NOMO-1 (cell line): ENCODE results near the gene RPE65.
"Not testable (repeated sequence)": the region's sequence is repeated elsewhere in the genome, so short reads cannot be mapped to it uniquely, and the experiment has no call there.

ENCODE experiments used
- DNase-seq, 2 experiments: peaks; one replicate each; lab custom pipeline; 2025; ENCODE audit not compliant: unreplicated experiment in 2 of 2; lab: John Stamatoyannopoulos, UW

RPE65 gene

DNA sequence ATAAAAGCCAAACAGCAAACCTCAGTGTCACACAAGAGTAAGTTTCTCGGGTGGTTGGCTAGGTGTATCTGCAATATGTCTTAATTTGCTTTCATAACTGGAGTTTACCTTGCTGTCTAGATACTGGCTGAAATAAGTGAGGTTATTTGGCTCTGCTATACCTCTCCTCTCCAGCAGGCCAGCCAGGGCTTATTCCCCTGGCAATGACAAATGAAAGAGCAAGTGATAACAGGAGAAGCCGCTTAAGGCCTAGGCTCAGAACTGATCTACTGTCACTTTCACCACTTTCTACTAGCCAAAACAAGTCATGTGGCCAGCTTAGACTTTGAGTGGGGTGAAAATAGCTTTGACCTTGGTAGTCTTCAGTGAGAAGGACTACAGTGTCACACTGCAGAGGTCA is 4.8 kb upstream of the RPE65 start:
- DNase-seq: no peak

DNA sequence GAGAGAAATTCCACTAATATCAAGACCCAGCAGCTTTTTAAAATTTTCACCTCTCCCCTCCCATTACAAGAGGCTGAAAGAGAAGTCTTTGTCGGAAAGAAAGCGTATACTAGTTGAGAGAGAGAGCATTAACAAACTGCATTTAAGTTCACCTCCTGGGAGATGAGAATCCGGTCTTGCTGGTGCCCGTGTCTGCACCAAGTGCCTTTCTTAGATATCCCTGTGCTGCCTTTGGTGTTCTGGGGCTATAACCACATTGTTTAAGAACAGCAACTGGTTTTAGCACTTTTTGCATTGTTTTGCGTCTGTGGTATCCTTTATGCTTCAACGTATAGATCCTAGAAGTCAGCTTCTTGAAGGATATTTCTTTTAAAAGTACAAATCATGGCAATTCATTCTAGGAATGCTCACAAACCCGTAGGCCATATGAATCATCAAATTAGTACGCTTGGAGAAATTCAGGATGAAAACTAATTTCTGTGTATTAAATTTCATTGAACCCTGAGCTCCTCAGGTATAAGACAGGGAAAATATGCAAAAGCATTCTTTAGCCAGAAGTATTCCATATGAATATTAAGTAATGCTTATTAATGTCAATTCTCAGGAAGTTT is 3.4 kb upstream of the RPE65 start:
- no peak for DNase-seq

DNA sequence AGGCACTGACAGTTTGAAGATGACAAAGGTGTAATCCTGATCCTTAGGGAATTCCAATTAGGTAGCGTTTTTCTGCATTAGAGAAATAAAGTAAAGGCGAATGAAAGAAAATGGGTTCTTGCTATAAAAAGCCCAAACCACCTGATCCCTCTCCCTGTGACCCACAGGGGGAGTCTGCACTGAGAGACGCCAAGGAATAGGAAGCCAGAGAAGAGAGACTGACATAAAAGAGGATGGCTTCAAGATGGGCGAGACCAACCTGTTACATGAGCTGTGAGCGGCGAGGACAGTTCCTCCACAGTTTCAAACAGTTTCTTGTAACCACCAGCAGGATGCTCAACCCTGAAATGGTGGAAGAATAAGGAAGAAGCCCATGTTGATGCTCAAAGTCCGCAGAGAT is 1.4 kb downstream of the RPE65 start:
- DNase-seq: no peak

DNA sequence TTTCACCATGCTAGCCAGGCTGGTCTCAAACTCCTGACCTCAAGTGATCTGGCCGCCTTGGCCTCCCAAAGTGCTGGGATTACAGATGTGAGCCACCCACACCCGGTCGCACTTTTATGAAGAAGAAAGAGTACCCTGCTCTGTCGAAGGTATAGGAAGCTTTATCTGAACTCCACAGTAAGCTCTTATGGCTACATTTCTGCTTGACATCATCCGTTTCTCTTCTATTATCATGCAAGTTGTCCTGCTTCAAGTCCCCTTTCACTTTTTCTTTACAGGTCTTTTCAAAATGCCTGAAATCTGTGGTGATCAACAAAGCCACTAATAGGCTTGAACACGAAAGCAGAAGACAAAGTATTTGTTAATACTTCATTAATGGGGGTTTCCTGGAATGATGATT is 4.0 kb downstream of the RPE65 start:
- DNase-seq: no peak

DNA sequence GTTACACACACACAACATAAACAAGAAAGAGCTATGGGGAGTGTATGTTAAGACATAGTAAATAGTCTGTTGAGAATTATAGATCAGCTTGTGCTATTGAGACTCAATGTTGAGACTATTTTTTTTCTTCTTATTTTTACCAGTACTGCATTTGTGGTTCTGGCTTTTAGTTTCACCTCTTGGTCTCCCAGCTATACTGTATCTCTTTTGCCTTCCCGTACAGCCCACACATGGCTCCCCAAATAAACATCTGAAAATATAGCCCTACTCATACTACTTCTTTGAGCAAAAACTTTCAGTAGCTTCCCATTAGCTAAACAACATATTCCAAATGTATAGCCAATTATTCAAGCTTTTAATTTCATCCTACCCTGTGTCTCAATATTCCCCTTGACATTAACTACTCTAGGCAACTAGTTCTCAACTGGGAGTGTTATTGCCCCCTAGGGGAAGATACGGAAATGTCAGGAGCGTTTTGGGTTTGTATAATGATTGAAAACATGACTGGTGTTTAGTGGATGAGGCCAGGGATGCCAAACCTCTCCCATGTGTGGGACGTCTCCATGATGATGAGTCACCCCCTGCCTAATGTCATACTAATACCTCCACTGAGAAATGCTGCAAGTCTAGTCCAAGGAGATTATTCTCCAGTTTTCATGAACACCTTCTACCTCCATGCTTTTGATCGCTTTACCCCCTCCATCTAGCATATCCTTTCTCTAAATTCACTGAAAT is 6.8 kb downstream of the RPE65 start:
- DNase-seq: peak; percentile 3 to 37

DNA sequence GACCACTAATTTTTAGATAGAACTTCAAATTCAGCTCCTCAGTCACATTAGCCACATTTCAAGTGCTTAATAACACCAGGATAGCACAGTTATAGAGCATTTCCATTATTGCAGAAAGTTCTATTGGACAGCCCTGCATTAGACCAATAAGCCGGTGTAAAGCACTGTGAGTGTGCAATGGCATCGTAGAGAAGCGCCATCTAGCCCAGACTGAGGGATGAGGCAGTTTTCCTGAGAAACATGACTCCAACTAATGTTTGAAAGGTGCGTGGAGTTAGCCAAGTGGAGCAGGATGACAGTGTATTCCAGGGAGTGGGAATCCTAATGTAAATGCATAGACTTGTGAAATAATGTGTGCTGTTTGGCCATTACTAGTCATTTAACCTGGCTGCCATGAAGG is 7.7 kb downstream of the RPE65 start:
- no peak for DNase-seq

DNA sequence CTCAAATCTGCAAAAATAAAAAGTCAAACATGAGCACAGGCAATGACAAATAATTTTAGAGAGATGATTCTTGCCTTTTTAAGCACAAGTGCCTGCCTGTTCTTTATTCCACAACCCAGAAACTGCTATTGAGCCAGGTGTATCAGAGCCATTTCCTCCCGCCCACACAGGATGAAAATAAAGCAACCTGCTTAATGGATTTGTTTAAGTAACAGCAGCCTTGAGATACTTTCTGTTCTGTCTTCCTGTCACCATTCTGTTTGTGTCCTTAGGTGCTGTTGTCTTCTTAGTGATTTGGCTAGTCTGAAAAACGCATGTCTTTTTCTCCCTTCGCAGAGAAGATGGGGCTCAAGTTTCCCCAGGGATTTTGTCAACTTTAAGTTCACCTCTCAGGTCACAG is 11.4 kb downstream of the RPE65 start:
- DNase-seq: no peak

DNA sequence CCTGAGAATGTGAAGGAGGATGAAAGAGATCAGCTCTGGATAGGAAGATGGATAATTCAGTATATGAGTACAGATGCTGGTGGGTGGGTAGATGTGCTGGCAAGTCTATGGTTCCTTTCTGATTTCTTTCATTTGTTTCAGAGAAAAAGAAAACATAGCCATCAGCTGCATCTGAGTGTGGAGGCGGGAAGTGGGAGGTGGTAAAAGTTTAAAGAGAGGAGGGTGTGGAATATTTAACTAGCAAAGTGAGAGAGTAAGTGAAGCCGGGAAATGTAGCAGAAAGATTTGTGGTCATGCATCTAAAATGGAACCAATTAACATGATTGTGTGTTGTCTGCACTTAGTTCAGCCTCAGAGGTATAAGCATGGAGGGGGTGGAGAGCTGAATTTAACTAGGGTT is 16.4 kb downstream of the RPE65 start:
- DNase-seq: no peak

DNA sequence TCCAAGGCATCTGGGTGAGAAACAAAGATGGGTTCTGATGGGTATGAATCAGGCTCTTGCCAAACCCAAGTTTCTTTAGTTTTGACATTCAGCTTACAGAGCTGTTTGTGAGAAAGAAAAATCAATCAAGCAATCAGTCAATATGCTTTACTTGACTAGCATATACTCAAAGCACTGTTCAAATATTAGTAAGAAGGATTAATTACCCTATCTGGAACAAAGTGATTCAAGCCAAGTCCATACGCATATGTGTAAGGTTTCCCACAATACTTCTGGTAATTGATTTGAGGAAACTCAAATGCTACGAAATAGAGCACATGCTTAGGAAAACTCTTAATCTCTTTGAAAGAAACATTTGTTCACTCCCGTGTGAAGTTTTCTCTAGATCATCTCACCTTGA is 18.7 kb downstream of the RPE65 start:
- DNase-seq: no peak

DNA sequence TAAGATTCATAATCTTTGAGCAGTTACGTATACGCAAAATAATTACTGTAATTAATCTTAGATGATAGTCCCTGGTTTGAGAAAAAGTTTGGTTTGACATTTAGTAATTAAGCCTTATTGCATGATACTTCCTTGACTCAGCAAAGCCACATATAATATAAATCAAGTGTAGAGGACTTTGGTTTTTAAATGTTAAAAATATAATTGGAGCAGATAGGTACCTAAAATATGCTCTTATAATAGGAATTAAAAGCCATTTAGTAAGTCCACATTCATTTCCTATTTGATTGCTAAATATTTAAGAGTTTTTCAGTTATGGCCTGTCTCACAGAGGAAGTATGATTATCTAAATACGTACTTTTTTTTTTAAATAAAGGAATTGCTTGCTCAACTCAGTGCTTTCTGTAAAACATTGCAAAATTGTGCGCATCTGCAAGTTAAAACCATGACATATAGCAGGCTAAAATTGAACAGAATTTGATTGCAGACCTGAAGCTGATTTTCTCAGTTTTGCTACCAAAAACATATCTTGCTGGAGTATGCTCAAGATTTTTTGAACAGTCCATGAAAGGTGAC is 20.4 kb downstream of the RPE65 start:
- peak; percentile 12 to 81 for DNase-seq

DNA sequence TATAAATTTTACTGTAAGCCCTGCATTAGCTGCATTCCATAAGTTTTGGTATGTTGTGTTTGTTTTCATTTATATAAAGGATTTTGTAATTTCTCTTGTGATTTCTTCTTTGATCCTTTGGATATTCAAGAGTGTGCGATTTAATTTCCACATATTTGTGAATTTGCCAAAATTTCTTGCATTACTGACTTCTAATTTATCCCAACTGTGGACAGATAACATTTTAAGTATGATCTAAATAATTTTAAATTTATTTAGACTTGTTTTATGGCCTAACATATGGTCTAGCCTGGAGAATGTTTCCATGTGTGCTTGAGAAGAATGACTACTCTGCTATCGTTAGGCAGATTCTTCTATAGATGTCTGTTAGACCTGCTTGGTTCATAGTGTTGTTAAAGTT is 23.2 kb downstream of the RPE65 start:
- no peak for DNase-seq

DNA sequence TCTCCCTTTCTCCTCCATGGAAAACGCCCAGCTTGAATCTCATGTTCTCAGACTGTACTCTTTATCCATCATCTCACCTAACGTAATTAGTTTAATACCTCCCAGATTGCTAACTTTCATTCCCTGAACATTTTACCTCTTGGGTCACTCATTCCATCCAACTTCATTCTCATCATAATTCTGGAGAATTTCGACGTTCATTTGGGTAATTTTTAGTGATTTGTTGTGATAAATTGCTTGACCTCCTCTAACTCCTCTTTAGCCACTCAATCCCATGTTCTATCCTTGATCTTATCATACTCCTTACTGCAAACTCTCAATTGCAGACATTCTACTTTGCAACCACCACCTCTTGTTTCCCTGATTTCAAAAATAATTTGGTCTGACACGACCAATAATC is 28.4 kb downstream of the RPE65 start:
- no peak for DNase-seq

DNA sequence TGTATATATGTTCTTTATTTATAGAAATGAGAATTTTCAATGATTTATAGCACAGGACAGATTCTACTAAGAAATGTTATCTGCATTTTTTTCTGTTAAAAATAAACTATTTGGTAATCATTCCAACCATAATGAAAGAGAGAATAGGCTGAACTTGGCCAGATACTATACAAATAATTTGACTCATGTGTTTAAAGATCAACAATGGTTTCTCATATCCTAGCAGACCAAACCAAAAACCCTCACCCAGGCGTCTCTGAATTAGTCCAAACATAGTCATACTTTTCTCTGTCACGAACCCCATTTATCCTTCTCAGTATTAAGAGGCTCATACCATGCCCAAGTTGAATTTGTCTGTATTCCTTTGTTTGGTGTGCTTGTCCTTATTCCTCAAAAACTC is 40.3 kb downstream of the RPE65 start:
- no peak for DNase-seq

DNA sequence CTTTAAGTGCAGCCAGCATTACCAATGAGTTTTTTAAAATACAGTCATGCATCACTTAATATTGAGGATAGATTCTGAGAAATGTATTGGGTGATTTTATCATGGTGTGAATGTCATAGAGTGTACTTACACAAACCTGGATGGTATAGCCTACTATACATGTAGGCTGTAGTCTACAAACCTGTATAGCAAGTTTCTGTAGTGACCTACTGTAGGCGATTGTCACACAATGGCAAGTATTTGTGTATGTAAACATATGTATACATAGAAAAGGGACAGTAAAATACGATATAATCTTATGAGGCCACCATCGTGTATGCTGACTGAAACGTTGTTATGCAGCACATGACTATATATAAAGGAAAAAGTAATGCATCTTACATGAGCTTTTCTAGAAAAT is 48.2 kb downstream of the RPE65 start:
- no peak for DNase-seq

DNA sequence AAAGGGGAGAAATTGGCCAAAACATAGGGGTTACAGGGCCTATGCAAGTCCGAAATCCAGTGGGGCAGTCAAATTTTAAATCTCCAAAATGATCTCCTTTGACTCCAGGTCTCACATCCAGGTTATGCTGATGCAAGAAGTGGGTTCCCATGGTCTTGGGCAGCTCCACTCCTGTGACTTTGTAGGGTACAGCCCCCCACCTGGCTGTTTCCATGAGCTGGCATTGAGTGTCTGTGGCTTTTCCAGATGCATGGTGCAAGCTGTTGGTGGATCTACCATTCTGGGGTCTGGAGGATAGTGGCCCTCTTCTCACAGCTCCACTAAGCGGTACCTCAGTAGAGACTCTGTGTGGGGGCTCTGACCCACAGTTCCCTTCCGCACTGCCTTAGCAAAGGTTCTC is 54.2 kb downstream of the RPE65 start:
- DNase-seq: not testable (repeated sequence)

DNA sequence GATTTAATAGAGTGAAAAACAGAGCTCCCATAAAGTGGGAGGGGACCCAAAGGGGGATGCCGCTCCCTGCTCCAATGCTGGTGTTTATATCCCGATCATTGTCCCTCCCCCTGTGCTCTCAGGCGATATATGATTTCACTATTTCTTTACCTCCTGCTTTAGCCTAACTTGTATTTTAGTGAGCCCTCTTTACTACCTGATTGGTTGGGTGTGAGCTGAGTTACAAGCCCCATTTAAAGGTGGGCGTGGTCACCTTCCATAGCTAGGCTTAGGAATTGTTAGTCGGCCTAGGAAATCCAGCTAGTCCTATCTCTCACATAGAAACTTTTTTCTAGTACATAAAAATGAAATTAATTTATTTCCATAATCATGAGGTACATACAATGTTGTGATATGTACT is 57.3 kb downstream of the RPE65 start:
- not testable (repeated sequence) for DNase-seq

DNA sequence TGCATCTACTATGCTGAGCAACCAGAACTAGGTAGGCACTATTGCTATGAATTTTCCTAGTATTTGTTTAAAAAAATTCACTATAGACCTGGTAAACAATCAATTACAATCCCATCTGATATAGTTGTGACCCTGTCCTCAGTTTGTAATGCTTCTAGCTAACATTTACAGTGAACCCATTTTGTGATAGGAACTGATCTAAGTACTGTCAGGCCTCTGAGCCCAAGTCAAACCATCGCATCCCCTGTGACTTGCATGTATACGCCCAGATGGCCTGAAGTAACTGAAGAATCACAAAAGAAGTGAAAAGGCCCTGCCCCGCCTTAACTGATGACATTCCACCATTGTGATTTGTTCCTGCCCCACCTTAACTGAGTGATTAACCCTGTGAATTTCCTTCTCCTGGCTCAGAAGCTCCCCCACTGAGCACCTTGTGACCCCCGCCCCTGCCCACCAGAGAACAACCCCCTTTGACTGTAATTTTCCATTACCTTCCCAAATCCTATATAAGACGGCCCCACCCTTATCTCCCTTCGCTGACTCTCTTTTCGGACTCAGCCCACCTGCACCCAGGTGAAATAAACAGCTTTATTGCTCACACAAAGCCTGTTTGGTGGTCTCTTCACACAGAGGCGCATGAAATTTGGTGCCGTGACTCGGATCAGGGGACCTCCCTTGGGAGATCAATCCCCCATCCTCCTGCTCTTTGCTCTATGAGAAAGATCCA is 63.8 kb downstream of the RPE65 start:
- DNase-seq: not testable (repeated sequence)

DNA sequence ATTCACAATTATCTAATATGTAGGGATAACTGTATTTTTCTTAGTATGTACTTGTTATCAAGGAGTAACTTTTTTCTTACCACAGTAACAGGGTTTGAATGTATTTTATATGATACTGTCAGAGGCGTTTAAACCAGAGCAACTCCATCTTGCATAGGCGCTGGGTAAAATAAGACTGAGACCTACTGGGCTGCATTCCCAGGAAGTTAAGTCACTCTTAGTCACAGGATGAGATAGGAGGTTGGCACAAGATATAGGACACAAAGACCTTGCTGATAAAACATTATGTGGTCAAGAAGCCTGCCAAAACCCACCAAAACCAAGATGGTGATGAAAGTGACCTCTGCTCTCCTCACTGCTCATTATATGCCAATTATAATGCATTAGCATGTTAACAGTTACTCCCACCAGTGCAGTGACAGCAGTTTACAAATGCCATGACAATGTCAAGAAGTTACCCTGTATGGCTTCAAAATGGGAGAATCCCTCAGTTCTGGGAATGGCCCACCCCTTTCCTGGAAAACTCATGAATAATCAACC is 64.8 kb downstream of the RPE65 start:
- no peak for DNase-seq

DNA sequence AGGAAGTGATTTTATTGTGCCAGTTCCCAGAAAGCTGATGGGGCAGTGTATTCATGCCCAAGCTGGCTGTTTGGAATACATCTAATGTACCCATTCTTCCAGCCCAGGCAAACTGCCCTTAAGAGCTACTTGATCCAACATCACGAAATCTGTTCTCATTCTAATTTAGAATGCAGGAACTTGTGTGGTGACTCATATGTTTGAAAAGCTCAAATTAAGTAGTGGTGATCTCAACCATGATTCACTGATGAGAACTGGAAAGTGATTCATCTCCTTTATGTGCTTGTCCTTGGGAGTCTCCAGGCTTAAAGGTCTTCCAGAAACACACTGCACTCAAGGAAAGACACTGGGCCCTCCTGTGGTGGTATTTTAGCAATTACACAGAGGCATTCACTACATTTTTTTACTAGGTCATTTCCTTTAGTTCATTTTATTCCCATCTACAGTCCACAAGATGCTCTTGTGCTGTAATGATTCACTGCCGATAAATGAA is 65.4 kb downstream of the RPE65 start:
- peak in 1 of 2 experiments; percentile 1 for DNase-seq

DNA sequence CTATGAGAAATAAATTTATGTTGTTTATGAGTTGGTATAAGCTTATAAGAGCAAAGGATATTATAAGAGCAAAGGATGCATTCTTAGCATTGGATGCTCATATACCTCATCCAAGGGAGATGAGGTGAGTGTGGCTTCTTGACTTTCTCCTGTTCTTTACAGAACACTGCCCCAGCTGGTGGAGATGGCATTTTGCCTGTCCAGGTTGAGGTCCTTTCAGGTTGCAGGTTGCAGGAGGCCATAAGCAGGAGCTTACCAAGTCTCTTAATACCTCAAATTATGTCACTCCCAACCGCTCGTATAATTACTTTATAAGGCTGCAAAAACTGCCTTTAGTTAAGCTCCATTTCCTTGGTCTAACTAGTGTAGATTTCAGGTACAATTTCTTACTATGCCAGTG is 66.7 kb downstream of the RPE65 start:
- DNase-seq: no peak

DNA sequence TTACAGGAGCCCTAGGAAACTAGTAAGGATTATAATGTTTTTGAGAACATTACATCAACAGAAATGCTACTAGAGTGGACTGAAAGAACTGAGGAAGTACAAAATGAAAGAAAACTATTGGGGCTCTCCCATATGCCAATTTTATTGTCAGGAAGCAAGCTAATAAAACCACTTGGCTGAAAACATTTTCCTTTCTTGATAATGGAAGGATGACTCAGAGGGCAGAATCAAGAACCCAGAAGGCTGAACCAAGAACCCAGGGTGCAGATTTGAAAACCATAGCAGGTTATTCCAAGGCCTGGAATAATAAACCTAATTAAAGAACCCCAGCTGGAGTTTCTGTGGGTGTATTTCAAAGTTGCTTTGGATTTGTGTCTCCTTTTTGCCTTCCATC is 70.7 kb downstream of the RPE65 start:
- no peak for DNase-seq
